Chondrocyte (in vitro differentiated cells): ENCODE measurements around the gene GOLGA7B. TPM values are rescaled to one million over a fixed set of nuclear protein-coding genes. Genes with fewer than 3 reads are reported as not detected.

Experiments used
- DNase-seq: peaks from one replicate; pipeline ENCODE4 v3.0.0; 2021; ENCODE audit warnings: mixed read lengths, low spot score
- H3K27ac Mint-ChIP-seq: one replicate; pipeline ENCODE4 v1.8.0; 2021; ENCODE audit warnings: mild to moderate bottlenecking, moderate library complexity, mixed read lengths; ENCODE audit not compliant: unreplicated experiment
- H3K27me3 Mint-ChIP-seq: 2 replicates; pipeline ENCODE4 v1.8.0; 2021; ENCODE audit warnings: low read depth, mixed read lengths
- H3K36me3 Mint-ChIP-seq: 2 replicates; pipeline ENCODE4 v1.8.0; 2021; ENCODE audit warnings: low read depth, mixed read lengths
- H3K4me1 Mint-ChIP-seq: 2 replicates; pipeline ENCODE4 v1.8.0; 2021; ENCODE audit warnings: low read depth, mild to moderate bottlenecking, mixed read lengths
- H3K4me3 Mint-ChIP-seq: one replicate; pipeline ENCODE4 v1.8.0; 2021; ENCODE audit warnings: mild to moderate bottlenecking, moderate library complexity, mixed read lengths; ENCODE audit not compliant: unreplicated experiment
- H3K9me3 Mint-ChIP-seq: 2 replicates; pipeline ENCODE4 v1.8.0; 2021; ENCODE audit warnings: low read depth, mixed read lengths
- CTCF ChIP-seq: fragments of 200-600 bp; sonication (generic); IDR thresholded peaks from 2 replicates; pipeline ENCODE4 v1.5.0; 2021; ENCODE audit warnings: antibody characterized with exemption, mild to moderate bottlenecking, moderate library complexity
- total RNA-seq: library from RNA; stranded (reverse); gene quantifications from 3 replicates; pipeline ENCODE4 v1.2.1, GENCODE V29; 2021

GOLGA7B gene
- total RNA-seq, 1 donor from 2014 or later: 0.27 TPM

- Mint-ChIP-seq H3K4me1 (peaks cover 6% of the 10 kb centered on the region), H3K4me3 (no peak overlapping the region), H3K9me3 (no peaks in the 10 kb centered on the region), H3K27me3 (peaks cover 8% of the 10 kb centered on the region), H3K27ac (no peak overlapping the region), H3K36me3 (no peaks in the 10 kb centered on the region)
- no peak for TF ChIP-seq CTCF
- no peak for DNase-seq
Measured at GRCh38 chr10:97810446-97810845, 39.2 kb upstream of the GOLGA7B start.

- no peak for DNase-seq
- TF ChIP-seq CTCF: no peak
- Mint-ChIP-seq H3K4me1 (peaks cover 6% of the 10 kb centered on the region), H3K36me3 (no peaks in the 10 kb centered on the region), H3K27ac (no peak overlapping the region), H3K9me3 (no peaks in the 10 kb centered on the region), H3K4me3 (no peak overlapping the region), H3K27me3 (peaks cover 8% of the 10 kb centered on the region)
Measured at GRCh38 chr10:97811958-97812357, 37.7 kb upstream of the GOLGA7B start.

- no peak overlapping the region for H3K27ac Mint-ChIP-seq
Measured at GRCh38 chr10:97812696-97813095, 36.9 kb upstream of the GOLGA7B start.

GRCh38 chr10:97813311-97813710 is 36.3 kb upstream of the GOLGA7B start:
- H3K4me1 Mint-ChIP-seq: peaks cover 6% of the 10 kb centered on the region
- no peaks in the 10 kb centered on the region for H3K9me3 Mint-ChIP-seq
- no peak for TF ChIP-seq CTCF
- no peak overlapping the region for H3K27ac Mint-ChIP-seq
- H3K27me3 Mint-ChIP-seq: peaks cover 15% of the 10 kb centered on the region
- no peak for DNase-seq
- H3K36me3 Mint-ChIP-seq: no peaks in the 10 kb centered on the region
- no peak overlapping the region for H3K4me3 Mint-ChIP-seq

More at GRCh38 chr10:97812696-97813095, 36.9 kb upstream of the GOLGA7B start:
- no peaks in the 10 kb centered on the region for H3K36me3 Mint-ChIP-seq
- TF ChIP-seq CTCF: no peak
- H3K4me3 Mint-ChIP-seq: no peak overlapping the region
- H3K9me3 Mint-ChIP-seq: no peaks in the 10 kb centered on the region
- DNase-seq: no peak
- H3K27me3 Mint-ChIP-seq: peaks cover 11% of the 10 kb centered on the region
- H3K4me1 Mint-ChIP-seq: peaks cover 6% of the 10 kb centered on the region

GRCh38 chr10:97814996-97815395 is 34.6 kb upstream of the GOLGA7B start:
- DNase-seq: no peak
- peaks cover 6% of the 10 kb centered on the region for H3K4me1 Mint-ChIP-seq
- no peak overlapping the region for H3K27ac Mint-ChIP-seq
- H3K9me3 Mint-ChIP-seq: no peaks in the 10 kb centered on the region
- no peaks in the 10 kb centered on the region for H3K36me3 Mint-ChIP-seq
- no peak overlapping the region for H3K4me3 Mint-ChIP-seq
- TF ChIP-seq CTCF: no peak
- H3K27me3 Mint-ChIP-seq: peaks cover 17% of the 10 kb centered on the region
